A673 (cell line): ENCODE results near the gene MTOR. TPM values are rescaled to one million over a fixed set of nuclear protein-coding genes. Genes with fewer than 3 reads are reported as not detected.

Experiments used
- BruUV-seq: library from RNA; stranded (reverse); fragments of 400-500 nt; replicated peaks from 2 replicates; lab custom pipeline; 2021; lab: Mats Ljungman, UMichigan
- CTCF ChIA-PET: fragments of 300-600 bp; sonication (Branson Sonifier 250); formaldehyde crosslinking; loops from one replicate; lab custom pipeline; 2022; ENCODE audit warnings: antibody characterized with exemption; lab: Charles Lee
- POLR2A ChIA-PET: fragments of 300-600 bp; sonication (Branson Sonifier 250); formaldehyde crosslinking; loops from one replicate; lab custom pipeline; 2022; ENCODE audit warnings: antibody characterized with exemption; ENCODE audit not compliant: low non-redundant PET; lab: Charles Lee
- DNase-seq: peaks from one replicate; pipeline ENCODE4 v3.0.0-alpha.2; 2015; ENCODE audit warnings: low spot score
- H3K27ac ChIP-seq: fragments of 200-600 bp; sonication (generic); 2 replicates; pipeline ENCODE4 v1.5.1; 2016; ENCODE audit warnings: mixed run types, low read depth, mild to moderate bottlenecking, mixed read lengths, antibody characterized with exemption, low read length; ENCODE audit not compliant: poor library complexity, severe bottlenecking
- H3K27me3 ChIP-seq: fragments of 200-600 bp; sonication (generic); replicated peaks from 2 replicates; pipeline ENCODE4 v1.6.1; 2017; ENCODE audit warnings: mixed run types, low read depth, mild to moderate bottlenecking, mixed read lengths, antibody characterized with exemption, low read length; ENCODE audit not compliant: insufficient read depth, poor library complexity
- H3K36me3 ChIP-seq: fragments of 200-600 bp; sonication (generic); 2 replicates; pipeline ENCODE4 v1.6.1; 2016; ENCODE audit warnings: mixed run types, mild to moderate bottlenecking, mixed read lengths, antibody characterized with exemption, low read length; ENCODE audit not compliant: insufficient read depth, poor library complexity, severe bottlenecking
- H3K4me1 ChIP-seq: fragments of 200-600 bp; sonication (generic); 2 replicates; pipeline ENCODE4 v1.6.1; 2017; ENCODE audit warnings: mixed run types, mild to moderate bottlenecking, mixed read lengths, antibody characterized with exemption, low read length; ENCODE audit not compliant: insufficient read depth, poor library complexity, severe bottlenecking
- H3K4me3 ChIP-seq: fragments of 200-600 bp; sonication (generic); 2 replicates; pipeline ENCODE4 v1.5.1; 2016; ENCODE audit warnings: low read depth, mixed run types, mild to moderate bottlenecking, mixed read lengths, low read length; ENCODE audit not compliant: poor library complexity, severe bottlenecking
- H3K9me3 ChIP-seq: fragments of 200-600 bp; sonication (generic); 2 replicates; pipeline ENCODE4 v1.6.1; 2016; ENCODE audit warnings: mixed run types, low read depth, mild to moderate bottlenecking, mixed read lengths, antibody characterized with exemption, low read length; ENCODE audit not compliant: poor library complexity, severe bottlenecking
- CTCF ChIP-seq: fragments of 300-800, 200-600 bp; sonication (generic); conservative IDR thresholded peaks from 2 replicates; pipeline ENCODE4 v1.5.1; 2017; ENCODE audit warnings: low read depth, mild to moderate bottlenecking, antibody characterized with exemption, low read length, moderate library complexity, mixed read lengths
- EZH2 ChIP-seq: fragments of 200-600 bp; sonication (generic); IDR thresholded peaks from 2 replicates; pipeline ENCODE4 v1.6.1; 2017; ENCODE audit warnings: borderline replicate concordance, low read depth, mild to moderate bottlenecking, mixed read lengths, antibody characterized with exemption, low read length; ENCODE audit not compliant: poor library complexity, severe bottlenecking
- intact Hi-C: fragments of 100-400 bp; cut with micrococcal nuclease; formaldehyde crosslinking; loops from one replicate; pipeline ENCODE4 v1.10.0; 2022; ENCODE audit not compliant: unreplicated experiment
- total RNA-seq: library from RNA; stranded (reverse); gene quantifications from 2 replicates; pipeline ENCODE4 v1.2.3, GENCODE V29; 2021

The MTOR gene
- total RNA-seq, 1 experiment from 2014 or later, result 63.7 TPM

GRCh38 chr1:11138952-11139351 lies 123.4 kb downstream of the MTOR start:
- Histone ChIP-seq H3K9me3 (no peaks in the 10 kb centered on the region), H3K36me3 (peaks cover 22% of the 10 kb centered on the region), H3K4me1 (no peaks in the 10 kb centered on the region), H3K4me3 (no peak overlapping the region), H3K27me3 (no peaks in the 10 kb centered on the region), H3K27ac (no peak overlapping the region)
- ChIA-PET POLR2A (no interaction called here), CTCF (no interaction called here)
- intact Hi-C loops, result no loop called here
- TF ChIP-seq EZH2 (no peak), CTCF (no peak)
- no peak for DNase-seq
- BruUV-seq, result no TSS peak

GRCh38 chr1:11138029-11138428 lies 124.3 kb downstream of the MTOR start:
- BruUV-seq, result no TSS peak
- Histone ChIP-seq H3K36me3 (peaks cover 31% of the 10 kb centered on the region), H3K27ac (no peak overlapping the region), H3K4me3 (no peak overlapping the region), H3K9me3 (no peaks in the 10 kb centered on the region), H3K4me1 (no peaks in the 10 kb centered on the region), H3K27me3 (no peaks in the 10 kb centered on the region)
- DNase-seq, result no peak
- ChIA-PET POLR2A (no interaction called here), CTCF (no interaction called here)
- intact Hi-C loops, result no loop called here
- TF ChIP-seq EZH2, result no peak
- TF ChIP-seq CTCF, result no peak

GRCh38 chr1:11134898-11135266 lies 127.5 kb downstream of the MTOR start:
- H3K36me3 ChIP-seq, result peaks cover 45% of the 10 kb centered on the region
- intact Hi-C loops, result no loop called here

More at GRCh38 chr1:11134898-11135266, 127.5 kb downstream of the MTOR start:
- no peak overlapping the region for H3K27ac ChIP-seq
- H3K4me3 ChIP-seq, result no peak overlapping the region
- no peaks in the 10 kb centered on the region for H3K4me1 ChIP-seq
- no TSS peak for BruUV-seq
- ChIA-PET POLR2A (no interaction called here), CTCF (no interaction called here)
- H3K9me3 ChIP-seq, result no peaks in the 10 kb centered on the region
- no peak for DNase-seq
- TF ChIP-seq CTCF (no peak), EZH2 (no peak)
- H3K27me3 ChIP-seq, result no peaks in the 10 kb centered on the region
